AG04450 (cell line): Measurements from ENCODE around the gene SCGB1D2. TPM values are rescaled to one million over a fixed set of nuclear protein-coding genes. Genes with fewer than 3 reads are reported as not detected.
A peak's percentile ranks its signal among the peaks of the same experiment; 100 is the strongest.

Experiments used
- CTCF ChIA-PET: fragments of 300-600, 350-600 bp; formaldehyde crosslinking; extraction: SDS; loops from one replicate; lab custom pipeline; 2022; ENCODE audit warnings: antibody characterized with exemption, inconsistent platforms; lab: Charles Lee
- POLR2A ChIA-PET: fragments of 350-600 bp; formaldehyde crosslinking; extraction: SDS; loops from one replicate; lab custom pipeline; 2021; ENCODE audit warnings: antibody characterized with exemption, inconsistent platforms; lab: Yijun Ruan, JAX
- DNase-seq: peaks from one replicate; pipeline ENCODE4 v3.0.0-alpha.2; 2011; ENCODE audit warnings: low read depth, low spot score
- H3K27ac ChIP-seq: one replicate; pipeline ENCODE4 v1.5.1; 2012; ENCODE audit warnings: low read depth, low read length, control low read depth
- H3K27me3 ChIP-seq: one replicate; pipeline ENCODE4 v1.6.0; 2012; ENCODE audit warnings: low read length; ENCODE audit not compliant: control insufficient read depth, insufficient read depth
- H3K4me3 ChIP-seq: 2 replicates; pipeline ENCODE4 v1.5.1; 2011; ENCODE audit warnings: mild to moderate bottlenecking, low read depth, low read length, control low read depth
- H3K9me3 ChIP-seq: 2 replicates; pipeline ENCODE4 v1.5.1; 2012; ENCODE audit warnings: low read length; ENCODE audit not compliant: control insufficient read depth, insufficient read depth
- polyA plus RNA-seq: library from polyadenylated mRNA; depleted of rRNA; stranded (reverse); fragments of >200 nt; gene quantifications from 2 replicates; pipeline ENCODE4 v1.2.3, GENCODE V29; 2011
- TF ChIP-seq, protein P1 (sequence below): IDR thresholded peaks from 2 replicates; pipeline ENCODE4 v1.5.1; 2011; ENCODE audit warnings: low read depth, low read length, control low read depth, inconsistent platforms

SCGB1D2 gene
- polyA plus RNA-seq, 1 experiment: not detected

DNA sequence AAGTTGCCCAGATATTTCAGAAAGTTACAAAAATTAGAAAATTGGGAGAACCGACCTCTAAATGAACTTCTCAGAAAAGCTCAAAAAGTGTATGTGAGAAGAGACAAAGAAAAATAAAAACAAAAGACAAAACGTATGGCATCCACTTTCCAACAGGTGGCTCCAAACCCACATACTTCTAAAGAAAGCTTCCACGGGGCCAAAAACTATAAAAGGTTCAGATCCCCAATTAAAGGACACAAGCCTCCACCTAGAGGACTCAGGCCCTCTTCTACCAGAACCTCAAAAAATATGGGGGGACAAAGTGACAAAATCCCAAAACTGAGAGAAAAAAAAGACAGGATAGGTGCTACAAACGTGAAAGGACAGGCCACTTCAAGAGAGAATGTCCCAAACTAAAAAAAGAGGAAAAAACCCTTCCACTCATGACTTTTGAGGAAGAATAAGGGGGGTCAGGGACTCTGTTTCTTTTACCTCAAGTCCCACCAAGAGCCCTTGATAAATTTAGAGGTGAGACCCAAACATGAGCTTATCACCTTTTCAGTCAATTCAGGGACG is 24.8 kb upstream of the SCGB1D2 start:
- peaks cover 6% of the 10 kb centered on the region for H3K27me3 ChIP-seq
- no peak overlapping the region for H3K27ac ChIP-seq
- ChIA-PET POLR2A (no interaction called here), CTCF (interaction anchor here (0.6 to 1.4 kb wide), 6 partner anchors 13 to 1441 kb away, joined by 3 to 7 read pairs (median 4); no protein-coding TSS in a partner anchor)
- TF ChIP-seq, protein P1, sequence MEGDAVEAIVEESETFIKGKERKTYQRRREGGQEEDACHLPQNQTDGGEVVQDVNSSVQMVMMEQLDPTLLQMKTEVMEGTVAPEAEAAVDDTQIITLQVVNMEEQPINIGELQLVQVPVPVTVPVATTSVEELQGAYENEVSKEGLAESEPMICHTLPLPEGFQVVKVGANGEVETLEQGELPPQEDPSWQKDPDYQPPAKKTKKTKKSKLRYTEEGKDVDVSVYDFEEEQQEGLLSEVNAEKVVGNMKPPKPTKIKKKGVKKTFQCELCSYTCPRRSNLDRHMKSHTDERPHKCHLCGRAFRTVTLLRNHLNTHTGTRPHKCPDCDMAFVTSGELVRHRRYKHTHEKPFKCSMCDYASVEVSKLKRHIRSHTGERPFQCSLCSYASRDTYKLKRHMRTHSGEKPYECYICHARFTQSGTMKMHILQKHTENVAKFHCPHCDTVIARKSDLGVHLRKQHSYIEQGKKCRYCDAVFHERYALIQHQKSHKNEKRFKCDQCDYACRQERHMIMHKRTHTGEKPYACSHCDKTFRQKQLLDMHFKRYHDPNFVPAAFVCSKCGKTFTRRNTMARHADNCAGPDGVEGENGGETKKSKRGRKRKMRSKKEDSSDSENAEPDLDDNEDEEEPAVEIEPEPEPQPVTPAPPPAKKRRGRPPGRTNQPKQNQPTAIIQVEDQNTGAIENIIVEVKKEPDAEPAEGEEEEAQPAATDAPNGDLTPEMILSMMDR: peak; percentile 52
- H3K9me3 ChIP-seq: peaks cover 4% of the 10 kb centered on the region; the same call in 1 of the 2 replicates
- H3K4me3 ChIP-seq: no peak overlapping the region
- no peak for DNase-seq

DNA sequence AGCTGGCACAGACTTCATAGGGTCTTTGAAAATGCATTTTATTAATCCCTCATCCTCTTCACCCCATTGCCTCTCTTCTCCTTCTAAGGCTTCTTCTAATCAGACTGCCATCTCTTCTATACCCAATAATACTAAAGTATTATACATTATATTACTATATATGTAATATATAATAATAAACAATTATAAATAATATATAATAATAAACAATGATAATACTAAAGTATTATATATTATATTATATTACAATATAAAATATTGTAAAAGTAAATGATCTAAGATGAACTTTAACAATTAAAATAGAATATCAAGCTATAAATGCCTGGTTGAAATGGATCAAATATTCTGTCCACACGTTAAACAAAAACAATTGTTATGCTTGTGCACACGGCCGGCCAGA is 20.5 kb upstream of the SCGB1D2 start:
- Histone ChIP-seq H3K27ac (no peak overlapping the region), H3K9me3 (peaks cover 4% of the 10 kb centered on the region; the same call in 1 of the 2 replicates), H3K4me3 (no peak overlapping the region), H3K27me3 (no peaks in the 10 kb centered on the region)
- DNase-seq: no peak
- ChIA-PET CTCF (interaction anchor here (1.0 to 1.3 kb wide), 2 partner anchors 14 to 89 kb away, joined by 3 read pairs; no protein-coding TSS in a partner anchor), POLR2A (no interaction called here)
- TF ChIP-seq, protein P1: no peak

DNA sequence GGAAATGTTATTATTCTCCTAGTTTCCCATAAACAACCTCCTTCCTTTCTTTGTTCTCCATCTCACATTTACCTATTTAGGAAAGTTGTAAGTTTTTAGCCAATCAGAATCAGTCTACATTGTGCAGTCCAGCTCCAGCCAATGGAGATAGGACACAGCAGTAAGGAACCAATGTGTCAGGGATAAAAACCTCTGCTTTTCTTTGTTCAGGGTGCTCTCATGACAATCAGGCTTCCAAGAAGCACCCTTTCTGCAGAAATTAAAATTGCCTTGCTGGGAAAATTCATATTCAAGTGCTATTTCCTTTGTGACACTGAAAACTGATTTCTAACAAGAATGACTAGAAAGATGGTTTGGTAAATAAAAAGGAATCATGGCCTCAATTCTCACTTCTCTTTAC is 18.9 kb upstream of the SCGB1D2 start:
- no peak for DNase-seq
- peaks cover 4% of the 10 kb centered on the region; the same call in 1 of the 2 replicates for H3K9me3 ChIP-seq
- H3K4me3 ChIP-seq: no peak overlapping the region
- no peak overlapping the region for H3K27ac ChIP-seq
- POLR2A ChIA-PET: no interaction called here
- no peaks in the 10 kb centered on the region for H3K27me3 ChIP-seq
- CTCF ChIA-PET: no interaction called here
- TF ChIP-seq, protein P1: no peak

DNA sequence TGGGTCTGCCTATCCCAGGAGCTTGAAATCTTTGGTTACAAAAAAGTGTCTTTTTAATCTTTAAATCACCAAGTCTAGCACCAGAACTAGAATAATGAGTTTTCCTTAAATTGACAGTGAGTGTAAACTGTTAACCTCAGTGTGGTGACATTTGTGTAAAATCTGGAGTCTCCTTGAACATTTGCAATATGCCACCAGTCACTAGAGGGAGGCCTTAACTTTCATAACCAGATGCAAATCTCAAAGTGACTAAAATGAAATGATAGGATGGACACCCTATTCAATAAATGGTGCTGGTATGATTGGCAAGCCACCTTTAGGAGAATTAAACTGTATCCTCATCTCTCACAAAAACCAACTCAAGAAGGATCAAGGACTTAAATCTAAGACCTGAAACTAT is 8.3 kb upstream of the SCGB1D2 start:
- Histone ChIP-seq H3K9me3 (no peaks in the 10 kb centered on the region), H3K27me3 (peaks cover 4% of the 10 kb centered on the region), H3K4me3 (no peak overlapping the region), H3K27ac (no peak overlapping the region)
- TF ChIP-seq, protein P1: peak; percentile 18; the same call in 1 of the 2 replicates
- ChIA-PET CTCF (no interaction called here), POLR2A (no interaction called here)
- DNase-seq: no peak

DNA sequence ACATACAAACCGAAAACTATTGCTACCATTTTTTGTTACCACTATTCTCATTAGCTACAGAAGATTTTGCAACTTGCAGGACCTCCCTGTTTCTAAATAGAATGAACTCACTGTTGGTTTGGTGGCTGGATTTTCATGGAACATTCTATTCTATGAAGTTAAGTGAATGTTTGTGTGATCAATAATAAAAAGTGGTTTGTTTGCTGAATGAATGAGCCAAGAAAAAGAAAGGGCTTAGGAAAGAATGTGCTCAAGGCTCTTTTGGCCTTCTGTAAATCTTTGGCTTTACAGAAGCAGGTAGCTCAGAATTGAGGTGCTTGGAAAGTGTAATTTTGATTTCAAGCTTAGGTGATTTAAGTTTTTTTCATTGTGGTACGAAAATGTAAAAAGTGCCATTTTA is 5.9 kb upstream of the SCGB1D2 start:
- Histone ChIP-seq H3K9me3 (no peaks in the 10 kb centered on the region), H3K27ac (no peak overlapping the region), H3K4me3 (no peak overlapping the region), H3K27me3 (no peaks in the 10 kb centered on the region)
- DNase-seq: no peak
- ChIA-PET CTCF (no interaction called here), POLR2A (no interaction called here)
- TF ChIP-seq, protein P1: no peak
